Activated T-helper 17 cell treated with anti-CD3 and anti-CD28 coated beads, Interleukin-2, amount 50 U/mL, for 72 hours (primary cell): ENCODE data around the gene COL6A3. TPM values are rescaled to one million over a fixed set of nuclear protein-coding genes. Genes with fewer than 3 reads are reported as not detected.

ENCODE experiments used
- total RNA-seq, 2 donors: library from RNA; stranded (reverse); gene quantifications; one replicate each; pipeline ENCODE4 v1.2.3, GENCODE V29; 2022

COL6A3 gene
- total RNA-seq, 2 donors from 2014 or later: 10.6 to 30.7 TPM

Other genes with a start within 250 kb of the COL6A3 start
- gene MLPH, start 73.1 kb upstream of the COL6A3 start, total RNA-seq: not detected
- gene PRLH, start 152.4 kb upstream of the COL6A3 start, total RNA-seq: not detected
- 1 to 10 TPM in 1 of 2 donors, under 1 TPM in 1; 0.43 to 2.5 TPM for gene RAB17, start 176.6 kb upstream of the COL6A3 start, total RNA-seq
- 100 to 1,000 TPM; 271 to 319 TPM for gene LRRFIP1, start 213.4 kb upstream of the COL6A3 start, total RNA-seq